Measurements from ENCODE around the gene RACGAP1. TPM values are rescaled to one million over a fixed set of nuclear protein-coding genes. Genes with fewer than 3 reads are reported as not detected.

Gene RACGAP1
- total RNA-seq, 3 donors from 2014 or later, result 16.0 to 45.5 (median 34.4) TPM

DNA sequence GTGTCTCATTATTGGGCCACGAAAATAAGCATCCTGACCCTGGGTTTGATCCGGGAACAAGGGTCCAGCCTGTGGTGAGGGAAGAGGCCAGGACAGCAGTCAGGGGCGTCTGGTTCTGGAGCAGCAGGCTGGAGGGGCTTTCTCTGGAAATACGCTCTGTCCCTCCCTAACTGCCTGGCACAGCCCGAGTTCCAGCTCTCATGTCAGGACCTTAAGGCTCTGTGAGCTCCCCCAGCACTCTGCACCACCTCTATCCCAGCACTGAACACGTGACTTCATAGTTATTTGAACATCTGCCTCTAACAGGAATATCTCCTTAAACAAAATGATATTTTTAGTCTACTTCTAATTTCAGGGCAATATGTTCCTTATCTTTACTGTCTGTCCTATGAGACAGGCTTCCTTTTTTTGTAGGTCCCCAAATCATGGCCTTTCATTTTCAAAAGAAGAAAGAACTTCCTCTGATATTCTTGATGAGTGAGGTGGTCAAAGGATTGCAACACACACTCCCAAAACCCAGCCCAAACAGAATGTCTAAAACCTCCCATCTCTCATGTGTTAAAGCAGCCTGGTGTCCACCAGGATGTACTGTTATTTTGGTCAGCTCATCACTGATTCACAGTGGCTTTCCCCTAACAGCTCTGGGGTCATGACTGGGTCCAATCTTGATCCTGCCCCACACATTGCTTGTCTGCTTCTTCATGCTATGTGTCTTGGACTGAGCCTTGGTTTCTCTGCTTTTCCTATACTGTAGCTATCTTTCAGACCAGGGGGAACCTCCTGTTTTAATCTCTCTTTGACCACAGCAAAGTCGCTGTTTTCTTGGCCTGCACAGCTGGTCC is 42.8 kb downstream of the RACGAP1 start:
- ATAC-seq, result no peak
- no peak for DNase-seq
- no peaks in the 10 kb centered on the region for H3K36me3 ChIP-seq (ENCODE audit: low read depth)
- no peaks in the 10 kb centered on the region for H3K4me1 ChIP-seq (ENCODE audit: low read depth)
- H3K4me3 ChIP-seq, result no peak overlapping the region
- TF ChIP-seq, protein P1, sequence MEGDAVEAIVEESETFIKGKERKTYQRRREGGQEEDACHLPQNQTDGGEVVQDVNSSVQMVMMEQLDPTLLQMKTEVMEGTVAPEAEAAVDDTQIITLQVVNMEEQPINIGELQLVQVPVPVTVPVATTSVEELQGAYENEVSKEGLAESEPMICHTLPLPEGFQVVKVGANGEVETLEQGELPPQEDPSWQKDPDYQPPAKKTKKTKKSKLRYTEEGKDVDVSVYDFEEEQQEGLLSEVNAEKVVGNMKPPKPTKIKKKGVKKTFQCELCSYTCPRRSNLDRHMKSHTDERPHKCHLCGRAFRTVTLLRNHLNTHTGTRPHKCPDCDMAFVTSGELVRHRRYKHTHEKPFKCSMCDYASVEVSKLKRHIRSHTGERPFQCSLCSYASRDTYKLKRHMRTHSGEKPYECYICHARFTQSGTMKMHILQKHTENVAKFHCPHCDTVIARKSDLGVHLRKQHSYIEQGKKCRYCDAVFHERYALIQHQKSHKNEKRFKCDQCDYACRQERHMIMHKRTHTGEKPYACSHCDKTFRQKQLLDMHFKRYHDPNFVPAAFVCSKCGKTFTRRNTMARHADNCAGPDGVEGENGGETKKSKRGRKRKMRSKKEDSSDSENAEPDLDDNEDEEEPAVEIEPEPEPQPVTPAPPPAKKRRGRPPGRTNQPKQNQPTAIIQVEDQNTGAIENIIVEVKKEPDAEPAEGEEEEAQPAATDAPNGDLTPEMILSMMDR (IDR thresholded peaks at IDR 0.05), result no peak
- no peaks in the 10 kb centered on the region for H3K9me3 ChIP-seq
- intact Hi-C loops (cut with DNase I, micrococcal nuclease), result no loop called here

DNA sequence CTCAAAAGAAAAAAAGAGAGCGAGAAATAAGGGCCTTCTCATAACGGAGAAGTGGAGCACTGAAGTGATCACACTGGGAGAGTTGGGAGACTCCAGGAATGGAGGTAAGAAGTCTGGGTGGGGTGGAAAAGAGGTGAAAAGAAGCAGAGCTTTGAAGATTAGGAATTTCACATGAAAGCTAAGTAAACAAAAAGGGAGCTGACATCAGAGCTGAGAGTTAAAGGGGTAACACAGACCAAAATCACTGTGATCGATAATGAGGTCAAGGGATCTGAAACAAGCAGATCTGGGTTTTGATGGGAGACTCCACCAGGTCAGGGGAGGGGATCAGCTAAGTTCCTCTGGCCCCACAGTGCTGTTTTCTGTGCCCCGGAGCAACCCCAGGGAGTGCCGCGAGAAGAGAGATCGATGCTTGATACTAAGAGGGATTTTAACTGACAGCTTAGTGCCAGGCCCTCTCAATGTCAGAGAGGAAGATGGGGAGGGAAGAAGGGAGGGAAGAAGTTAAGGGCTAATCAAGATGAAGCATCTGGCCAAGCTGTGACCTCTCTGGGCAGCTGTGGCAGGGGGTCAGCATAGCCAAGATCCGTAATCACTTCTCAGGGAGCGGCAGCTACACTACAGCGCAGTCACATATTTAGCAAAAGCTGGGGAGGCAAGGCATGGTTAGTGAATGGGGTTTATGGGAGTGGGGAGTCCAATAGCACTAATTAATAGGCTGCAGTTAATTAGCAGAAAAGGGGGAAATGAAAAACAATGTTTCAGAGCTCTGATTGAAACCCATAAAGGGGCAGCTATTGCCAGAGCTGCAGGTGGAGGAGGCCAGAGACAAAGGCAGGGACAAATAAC is 44.6 kb downstream of the RACGAP1 start:
- TF ChIP-seq, protein P1 (IDR thresholded peaks at IDR 0.05), result no peak
- no peaks in the 10 kb centered on the region for H3K4me1 ChIP-seq (ENCODE audit: low read depth)
- no peak overlapping the region for H3K4me3 ChIP-seq
- DNase-seq, result no peak
- ATAC-seq, result no peak
- no peaks in the 10 kb centered on the region for H3K9me3 ChIP-seq
- intact Hi-C loops (cut with DNase I, micrococcal nuclease), result no loop called here
- H3K36me3 ChIP-seq (ENCODE audit: low read depth), result no peaks in the 10 kb centered on the region

DNA sequence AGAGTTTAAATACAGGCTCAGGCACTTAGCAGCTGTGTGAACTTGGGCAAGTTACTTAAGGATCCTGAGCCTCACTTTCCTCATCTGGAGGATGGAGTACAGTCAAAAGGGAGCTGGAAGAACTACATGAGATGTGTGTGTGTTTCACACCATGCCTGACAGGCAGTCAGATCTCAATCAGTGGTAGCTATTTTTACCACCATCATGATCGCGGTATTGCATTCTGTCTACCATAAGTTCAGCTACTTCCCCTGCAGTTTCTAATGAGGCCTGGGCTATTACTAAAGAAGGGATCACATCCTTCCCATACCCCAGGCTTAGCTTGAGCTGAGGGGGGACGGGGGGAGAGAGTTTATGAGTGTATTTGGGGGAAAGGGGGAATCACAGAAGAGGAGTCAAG is 45.5 kb downstream of the RACGAP1 start:
- no peaks in the 10 kb centered on the region for H3K4me1 ChIP-seq (ENCODE audit: low read depth)
- H3K9me3 ChIP-seq, result no peaks in the 10 kb centered on the region
- DNase-seq (no peak), ATAC-seq (no peak)
- intact Hi-C loops (cut with DNase I, micrococcal nuclease), result no loop called here
- TF ChIP-seq, protein P1 (IDR thresholded peaks at IDR 0.05), result no peak
- no peaks in the 10 kb centered on the region for H3K36me3 ChIP-seq (ENCODE audit: low read depth)
- no peak overlapping the region for H3K4me3 ChIP-seq

DNA sequence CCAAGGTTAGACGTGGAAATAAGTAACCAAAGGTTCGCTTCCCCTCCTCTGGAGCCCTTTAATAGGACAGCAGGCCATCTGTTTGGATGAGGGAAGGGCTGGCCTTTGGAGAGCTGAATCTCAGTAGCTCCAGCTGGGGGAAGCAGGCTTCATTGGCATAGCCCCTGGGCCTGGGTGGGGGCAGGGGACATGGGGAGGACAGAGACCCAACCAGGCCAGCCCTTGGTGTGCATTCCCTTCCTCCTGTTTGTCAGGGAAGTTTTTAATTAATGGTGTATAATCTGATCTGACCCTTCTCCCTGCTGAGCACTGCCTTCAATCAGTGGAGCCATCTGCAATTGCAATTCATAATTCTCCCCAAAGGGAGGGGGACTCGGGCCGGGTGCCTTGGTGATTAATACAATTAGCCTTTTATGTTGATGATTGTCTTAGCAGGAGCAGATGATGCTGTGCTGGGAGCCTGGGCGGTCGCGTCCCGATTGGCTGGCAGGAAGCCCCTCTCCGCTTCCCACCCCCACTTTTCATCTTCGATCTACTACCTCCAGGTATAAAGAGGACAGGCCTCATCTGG is 46.2 kb downstream of the RACGAP1 start:
- H3K4me1 ChIP-seq (ENCODE audit: low read depth), result no peaks in the 10 kb centered on the region
- H3K9me3 ChIP-seq, result no peaks in the 10 kb centered on the region
- ATAC-seq (no peak), DNase-seq (no peak)
- no peaks in the 10 kb centered on the region for H3K36me3 ChIP-seq (ENCODE audit: low read depth)
- intact Hi-C loops (cut with DNase I, micrococcal nuclease), result no loop called here
- no peak overlapping the region for H3K4me3 ChIP-seq
- TF ChIP-seq, protein P1 (IDR thresholded peaks at IDR 0.05), result no peak

DNA sequence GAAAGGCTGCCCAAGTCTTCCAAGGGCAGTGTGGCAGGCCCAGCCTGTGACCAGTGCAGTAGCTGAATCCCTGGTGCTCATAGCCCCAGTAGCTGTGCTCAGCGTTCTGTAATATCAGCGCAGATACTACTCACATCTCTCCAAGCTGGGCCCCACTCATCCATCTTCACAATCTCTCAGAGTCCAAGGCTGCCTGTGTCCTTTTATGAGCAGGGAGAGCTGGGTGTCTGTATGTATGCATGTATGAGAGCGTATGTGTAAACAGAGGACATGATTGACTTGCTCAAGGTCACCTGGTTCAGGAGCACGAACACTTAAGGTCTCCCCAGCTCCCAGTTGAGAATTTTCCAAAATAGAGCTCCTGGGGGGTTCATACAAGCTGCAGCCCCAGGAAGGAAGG is 47.2 kb downstream of the RACGAP1 start:
- no peak overlapping the region for H3K4me3 ChIP-seq
- ATAC-seq (no peak), DNase-seq (no peak)
- no peaks in the 10 kb centered on the region for H3K36me3 ChIP-seq (ENCODE audit: low read depth)
- TF ChIP-seq, protein P1 (IDR thresholded peaks at IDR 0.05), result no peak
- no peaks in the 10 kb centered on the region for H3K9me3 ChIP-seq
- no peaks in the 10 kb centered on the region for H3K4me1 ChIP-seq (ENCODE audit: low read depth)
- intact Hi-C loops (cut with DNase I, micrococcal nuclease), result no loop called here
